ENCODE results near the gene LRRC7. TPM values are rescaled to one million over a fixed set of nuclear protein-coding genes. Genes with fewer than 3 reads are reported as not detected.

Gene LRRC7
- total and polyA plus RNA-seq, 4 donors: 0.13 to 1.3 (median 0.16) TPM; not detected in 1

- Histone ChIP-seq H3K36me3 (ENCODE audit: control insufficient read depth in 1 of 2, insufficient read depth in 2 of 2, low read length in 1 of 2) (no peaks in the 10 kb centered on the region), H3K9me3 (ENCODE audit: control insufficient read depth, low read length) (no peaks in the 10 kb centered on the region), H3K4me1 (ENCODE audit: control insufficient read depth in 1 of 2, insufficient read depth in 2 of 2, low read length in 2 of 2) (no peaks in the 10 kb centered on the region), H3K27ac (ENCODE audit: low read depth in 1 of 2, low read length in 2 of 2) (no peak overlapping the region), H3K27me3 (ENCODE audit: control insufficient read depth in 1 of 2, insufficient read depth in 2 of 2, low read length in 1 of 2) (no peaks in the 10 kb centered on the region), H3K4me3 (ENCODE audit: low read length in 2 of 2) (no peak overlapping the region)
- intact Hi-C loops (cut with DNase I): no loop called here
- DNase-seq (no peak), ATAC-seq (ENCODE audit: low FRiP score) (no peak)
- WGBS, 2 donors: 16 to 23% methylated on average over 1 of the region's 1 CpG
Observed at GRCh38 chr1:70048336-70049094, 480.8 kb downstream of the LRRC7 start.

DNA sequence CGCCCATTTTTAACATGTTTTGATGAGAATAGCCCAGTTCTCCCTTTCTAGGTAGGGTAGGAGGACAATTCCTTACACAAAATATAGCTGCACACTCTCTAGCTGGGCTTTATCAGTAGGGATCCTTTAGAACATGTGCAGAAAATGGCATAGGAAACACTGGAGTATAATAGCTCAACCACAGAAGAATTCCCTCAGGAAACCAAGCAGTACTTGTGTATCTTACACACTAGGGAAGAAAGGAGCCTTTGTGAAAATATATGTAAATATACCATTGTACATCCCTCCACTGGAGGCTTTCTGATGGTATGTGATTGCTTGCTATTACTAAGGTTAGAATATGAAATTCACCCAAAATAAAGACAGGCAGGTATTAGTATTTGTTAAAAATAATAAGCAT, 484.2 kb downstream of the LRRC7 start:
- 41 to 44% methylated on average over 1 of the region's 1 CpG for WGBS, 2 donors
- intact Hi-C loops (cut with DNase I): no loop called here
- Histone ChIP-seq H3K4me1 (ENCODE audit: control insufficient read depth in 1 of 2, insufficient read depth in 2 of 2, low read length in 2 of 2) (no peaks in the 10 kb centered on the region), H3K36me3 (ENCODE audit: control insufficient read depth in 1 of 2, insufficient read depth in 2 of 2, low read length in 1 of 2) (no peaks in the 10 kb centered on the region), H3K9me3 (ENCODE audit: control insufficient read depth, low read length) (no peaks in the 10 kb centered on the region), H3K27me3 (ENCODE audit: control insufficient read depth in 1 of 2, insufficient read depth in 2 of 2, low read length in 1 of 2) (no peaks in the 10 kb centered on the region), H3K27ac (ENCODE audit: low read depth in 1 of 2, low read length in 2 of 2) (no peak overlapping the region), H3K4me3 (ENCODE audit: low read length in 2 of 2) (no peak overlapping the region)
- DNase-seq (no peak), ATAC-seq (ENCODE audit: low FRiP score) (no peak)

DNA sequence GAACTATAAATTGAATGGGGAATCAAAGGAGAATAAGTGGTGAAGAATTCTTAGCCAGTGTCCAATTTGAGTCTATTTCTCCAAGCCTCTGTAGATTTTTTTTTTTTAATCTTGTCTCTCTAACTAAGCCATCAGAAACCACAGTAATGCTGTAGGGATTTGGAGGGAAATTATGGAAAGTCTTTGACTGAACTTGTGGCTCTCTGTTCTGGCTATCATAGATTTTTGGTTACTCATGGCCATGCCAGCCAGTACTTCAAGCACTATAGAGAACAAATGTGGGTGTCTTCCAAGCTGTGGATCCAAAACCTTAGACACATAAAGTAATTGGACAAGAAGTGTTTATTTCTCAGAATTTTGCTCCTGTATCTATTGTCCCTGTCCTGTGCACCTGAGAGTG, 489.8 kb downstream of the LRRC7 start:
- Histone ChIP-seq H3K27ac (ENCODE audit: low read depth in 1 of 2, low read length in 2 of 2) (no peak overlapping the region), H3K27me3 (ENCODE audit: control insufficient read depth in 1 of 2, insufficient read depth in 2 of 2, low read length in 1 of 2) (no peaks in the 10 kb centered on the region), H3K4me3 (ENCODE audit: low read length in 2 of 2) (no peak overlapping the region), H3K9me3 (ENCODE audit: control insufficient read depth, low read length) (no peaks in the 10 kb centered on the region), H3K36me3 (ENCODE audit: control insufficient read depth in 1 of 2, insufficient read depth in 2 of 2, low read length in 1 of 2) (no peaks in the 10 kb centered on the region), H3K4me1 (ENCODE audit: control insufficient read depth in 1 of 2, insufficient read depth in 2 of 2, low read length in 2 of 2) (no peaks in the 10 kb centered on the region)
- intact Hi-C loops (cut with DNase I): no loop called here
- ATAC-seq (ENCODE audit: low FRiP score): no peak
- no peak for DNase-seq

- no peaks in the 10 kb centered on the region for H3K27me3 ChIP-seq (ENCODE audit: control insufficient read depth in 1 of 2, insufficient read depth in 2 of 2, low read length in 1 of 2)
- H3K4me3 ChIP-seq (ENCODE audit: low read length in 2 of 2): no peak overlapping the region
- no peak for DNase-seq
- H3K4me1 ChIP-seq (ENCODE audit: control insufficient read depth in 1 of 2, insufficient read depth in 2 of 2, low read length in 2 of 2): no peaks in the 10 kb centered on the region
- no peaks in the 10 kb centered on the region for H3K9me3 ChIP-seq (ENCODE audit: control insufficient read depth, low read length)
- intact Hi-C loops (cut with DNase I): no loop called here
- ATAC-seq (ENCODE audit: low FRiP score): no peak
- H3K27ac ChIP-seq (ENCODE audit: low read depth in 1 of 2, low read length in 2 of 2): no peak overlapping the region
- no peaks in the 10 kb centered on the region for H3K36me3 ChIP-seq (ENCODE audit: control insufficient read depth in 1 of 2, insufficient read depth in 2 of 2, low read length in 1 of 2)
Observed at GRCh38 chr1:70061231-70061630, 493.5 kb downstream of the LRRC7 start.

DNA sequence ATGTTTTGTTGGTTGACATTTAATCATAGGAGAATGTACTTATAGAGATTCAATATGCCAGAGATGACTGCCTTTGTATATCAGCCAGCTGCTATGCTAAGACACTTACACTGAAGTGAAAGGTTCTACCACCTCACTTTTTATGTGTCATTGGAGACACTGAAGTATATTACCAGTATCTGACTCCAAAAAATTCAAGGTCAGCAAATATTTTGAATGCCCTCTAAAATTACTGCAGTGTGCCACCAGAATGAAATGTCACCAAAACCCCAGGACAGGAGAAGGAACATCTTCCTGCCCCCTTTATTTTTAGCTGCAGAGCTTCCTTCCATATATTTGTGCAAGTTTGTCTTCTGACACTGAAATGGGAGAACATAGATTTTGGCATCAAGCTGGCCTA, 496.1 kb downstream of the LRRC7 start:
- no peak for ATAC-seq (ENCODE audit: low FRiP score)
- no peak overlapping the region for H3K4me3 ChIP-seq (ENCODE audit: low read length in 2 of 2)
- intact Hi-C loops (cut with DNase I): no loop called here
- no peak for DNase-seq
- no peaks in the 10 kb centered on the region for H3K4me1 ChIP-seq (ENCODE audit: control insufficient read depth in 1 of 2, insufficient read depth in 2 of 2, low read length in 2 of 2)
- no peaks in the 10 kb centered on the region for H3K27me3 ChIP-seq (ENCODE audit: control insufficient read depth in 1 of 2, insufficient read depth in 2 of 2, low read length in 1 of 2)
- no peaks in the 10 kb centered on the region for H3K36me3 ChIP-seq (ENCODE audit: control insufficient read depth in 1 of 2, insufficient read depth in 2 of 2, low read length in 1 of 2)
- H3K27ac ChIP-seq (ENCODE audit: low read depth in 1 of 2, low read length in 2 of 2): no peak overlapping the region
- H3K9me3 ChIP-seq (ENCODE audit: control insufficient read depth, low read length): no peaks in the 10 kb centered on the region

GRCh38 chr1:70066711-70067110, 499.0 kb downstream of the LRRC7 start:
- Histone ChIP-seq H3K9me3 (ENCODE audit: control insufficient read depth, low read length) (no peaks in the 10 kb centered on the region), H3K4me3 (ENCODE audit: low read length in 2 of 2) (no peak overlapping the region), H3K27ac (ENCODE audit: low read depth in 1 of 2, low read length in 2 of 2) (no peak overlapping the region), H3K4me1 (ENCODE audit: control insufficient read depth in 1 of 2, insufficient read depth in 2 of 2, low read length in 2 of 2) (no peaks in the 10 kb centered on the region), H3K27me3 (ENCODE audit: control insufficient read depth in 1 of 2, insufficient read depth in 2 of 2, low read length in 1 of 2) (no peaks in the 10 kb centered on the region), H3K36me3 (ENCODE audit: control insufficient read depth in 1 of 2, insufficient read depth in 2 of 2, low read length in 1 of 2) (no peaks in the 10 kb centered on the region)
- DNase-seq (no peak), ATAC-seq (ENCODE audit: low FRiP score) (no peak)
- WGBS, 2 donors: 47 to 78% methylated on average over 2 of the region's 2 CpGs
- intact Hi-C loops (cut with DNase I): no loop called here

GRCh38 chr1:70071601-70072000, 503.9 kb downstream of the LRRC7 start:
- Histone ChIP-seq H3K27me3 (ENCODE audit: control insufficient read depth in 1 of 2, insufficient read depth in 2 of 2, low read length in 1 of 2) (no peaks in the 10 kb centered on the region), H3K4me3 (ENCODE audit: low read length in 2 of 2) (no peak overlapping the region), H3K27ac (ENCODE audit: low read depth in 1 of 2, low read length in 2 of 2) (no peak overlapping the region), H3K4me1 (ENCODE audit: control insufficient read depth in 1 of 2, insufficient read depth in 2 of 2, low read length in 2 of 2) (no peaks in the 10 kb centered on the region), H3K36me3 (ENCODE audit: control insufficient read depth in 1 of 2, insufficient read depth in 2 of 2, low read length in 1 of 2) (no peaks in the 10 kb centered on the region), H3K9me3 (ENCODE audit: control insufficient read depth, low read length) (no peaks in the 10 kb centered on the region)
- intact Hi-C loops (cut with DNase I): no loop called here
- no peak for DNase-seq
- WGBS, 2 donors: 7 to 13% methylated on average over 4 of the region's 4 CpGs
- ATAC-seq (ENCODE audit: low FRiP score): no peak

DNA sequence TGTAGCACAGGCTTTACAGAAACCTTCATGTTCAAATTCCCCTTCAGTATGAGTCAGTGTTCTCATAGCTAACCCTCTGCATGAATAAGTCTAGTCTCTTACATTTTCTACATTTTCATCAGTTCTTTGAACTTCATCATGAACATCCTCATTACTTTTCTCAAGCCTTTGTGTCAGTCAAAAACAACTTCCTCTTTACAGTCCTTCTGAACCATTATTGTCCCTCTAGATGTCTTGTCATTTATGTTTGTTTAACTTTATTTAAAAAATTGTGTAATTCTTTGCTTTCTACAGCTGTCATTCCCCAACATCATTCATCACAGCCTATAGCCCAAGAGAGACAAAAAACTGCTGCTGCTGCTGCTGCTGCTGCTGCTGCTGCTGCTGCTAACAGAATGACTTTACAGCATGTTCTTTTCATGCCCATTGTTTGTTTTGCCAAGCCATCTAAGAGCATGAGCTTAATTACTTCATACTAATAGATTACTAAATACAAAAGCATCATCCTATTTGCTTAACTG, 504.6 kb downstream of the LRRC7 start:
- Histone ChIP-seq H3K27ac (ENCODE audit: low read depth in 1 of 2, low read length in 2 of 2) (no peak overlapping the region), H3K27me3 (ENCODE audit: control insufficient read depth in 1 of 2, insufficient read depth in 2 of 2, low read length in 1 of 2) (no peaks in the 10 kb centered on the region), H3K36me3 (ENCODE audit: control insufficient read depth in 1 of 2, insufficient read depth in 2 of 2, low read length in 1 of 2) (no peaks in the 10 kb centered on the region), H3K4me1 (ENCODE audit: control insufficient read depth in 1 of 2, insufficient read depth in 2 of 2, low read length in 2 of 2) (no peaks in the 10 kb centered on the region), H3K4me3 (ENCODE audit: low read length in 2 of 2) (no peak overlapping the region), H3K9me3 (ENCODE audit: control insufficient read depth, low read length) (no peaks in the 10 kb centered on the region)
- DNase-seq (no peak), ATAC-seq (ENCODE audit: low FRiP score) (no peak)
- intact Hi-C loops (cut with DNase I): no loop called here

DNA sequence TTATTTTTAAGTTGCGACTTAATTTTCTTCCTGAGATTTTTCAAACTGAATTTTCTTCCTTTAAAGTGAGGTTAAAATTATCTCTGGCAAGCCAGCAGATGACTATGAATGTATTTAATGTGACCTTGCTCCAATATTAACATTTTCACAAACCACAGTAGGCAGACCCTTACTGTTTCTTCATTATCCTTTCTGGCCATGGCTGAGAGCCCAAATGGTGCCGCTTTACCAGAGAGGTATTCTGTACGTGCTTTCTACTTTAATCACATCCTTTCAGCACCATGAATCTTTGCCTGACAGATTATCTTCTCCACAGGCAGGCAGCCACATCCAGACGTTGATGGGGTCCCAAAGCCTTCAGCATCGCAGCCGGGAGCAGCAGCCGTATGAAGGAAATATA, 508.0 kb downstream of the LRRC7 start:
- no peak for DNase-seq
- 52 to 61% methylated on average over 7 of the region's 7 CpGs for WGBS, 2 donors
- no peaks in the 10 kb centered on the region for H3K36me3 ChIP-seq (ENCODE audit: control insufficient read depth in 1 of 2, insufficient read depth in 2 of 2, low read length in 1 of 2)
- ATAC-seq (ENCODE audit: low FRiP score): no peak
- H3K9me3 ChIP-seq (ENCODE audit: control insufficient read depth, low read length): no peaks in the 10 kb centered on the region
- no peak overlapping the region for H3K4me3 ChIP-seq (ENCODE audit: low read length in 2 of 2)
- intact Hi-C loops (cut with DNase I): no loop called here
- H3K27ac ChIP-seq (ENCODE audit: low read depth in 1 of 2, low read length in 2 of 2): no peak overlapping the region
- no peaks in the 10 kb centered on the region for H3K4me1 ChIP-seq (ENCODE audit: control insufficient read depth in 1 of 2, insufficient read depth in 2 of 2, low read length in 2 of 2)
- no peaks in the 10 kb centered on the region for H3K27me3 ChIP-seq (ENCODE audit: control insufficient read depth in 1 of 2, insufficient read depth in 2 of 2, low read length in 1 of 2)

Measured in aorta (tissue), 5 donors.